Smooth muscle cell (in vitro differentiated cells): ENCODE measurements around the gene AGTR1. TPM values are rescaled to one million over a fixed set of nuclear protein-coding genes. Genes with fewer than 3 reads are reported as not detected.

Source experiments
- DNase-seq: peaks from one replicate; lab custom pipeline; 2025; ENCODE audit not compliant: unreplicated experiment; lab: John Stamatoyannopoulos, UW
- H2AFZ ChIP-seq: fragments of 200-600 bp; sonication (generic); 2 replicates; pipeline ENCODE4 v1.6.0; 2016; ENCODE audit warnings: antibody characterized with exemption, low read depth, mild to moderate bottlenecking
- H3F3A ChIP-seq: fragments of 200-600 bp; sonication (generic); 2 replicates; pipeline ENCODE4 v1.6.0; 2017; ENCODE audit warnings: antibody characterized with exemption, low read depth
- H3K27ac ChIP-seq: fragments of 200-600 bp; sonication (generic); 2 replicates; pipeline ENCODE4 v1.5.1; 2016; ENCODE audit warnings: low read depth, mild to moderate bottlenecking
- H3K27me3 ChIP-seq: fragments of 200-600 bp; sonication (generic); 2 replicates; pipeline ENCODE4 v1.6.1; 2016; ENCODE audit warnings: low read depth, mild to moderate bottlenecking
- H3K36me3 ChIP-seq: fragments of 200-600 bp; sonication (generic); 2 replicates; pipeline ENCODE4 v1.5.1; 2016; ENCODE audit warnings: low read depth
- H3K4me1 ChIP-seq: fragments of 200-600 bp; sonication (generic); 2 replicates; pipeline ENCODE4 v1.5.1; 2016; ENCODE audit warnings: low read depth
- H3K4me2 ChIP-seq: fragments of 200-600 bp; sonication (generic); 2 replicates; pipeline ENCODE4 v1.6.0; 2016; ENCODE audit warnings: mild to moderate bottlenecking
- H3K4me3 ChIP-seq: fragments of 200-600 bp; sonication (generic); 2 replicates; pipeline ENCODE4 v1.5.1; 2016; ENCODE audit warnings: mild to moderate bottlenecking
- H3K79me2 ChIP-seq: fragments of 200-600 bp; sonication (generic); 2 replicates; pipeline ENCODE4 v1.6.0; 2016; ENCODE audit warnings: low read depth, mild to moderate bottlenecking
- H3K9ac ChIP-seq: fragments of 200-600 bp; sonication (generic); 2 replicates; pipeline ENCODE4 v1.6.0; 2016; ENCODE audit warnings: low read depth
- H3K9me3 ChIP-seq: fragments of 200-600 bp; sonication (generic); replicated peaks from 2 replicates; pipeline ENCODE4 v1.5.1; 2016; ENCODE audit warnings: low read depth
- H4K20me1 ChIP-seq: fragments of 200-600 bp; sonication (generic); 2 replicates; pipeline ENCODE4 v1.6.0; 2016; ENCODE audit warnings: low read depth
- CTCF ChIP-seq: fragments of 200-600 bp; sonication (generic); IDR thresholded peaks from 2 replicates; pipeline ENCODE4 v1.5.1; 2017; ENCODE audit warnings: borderline replicate concordance, mild to moderate bottlenecking, antibody characterized with exemption; ENCODE audit not compliant: insufficient read depth, poor library complexity, severe bottlenecking
- WGBS: methylation state at CpG from one replicate; pipeline ENCODE4 v1.1.7; 2016; ENCODE audit warnings: low lambda C conversion rate; 5-methylcytosine and 5-hydroxymethylcytosine counted together
- polyA plus RNA-seq: library from polyadenylated mRNA; unstranded; fragments of >200 nt; fragmentation: Nextera tagmentation; extraction: Ambion mirVana; gene quantifications from 2 replicates; pipeline ENCODE4 v1.2.1, GENCODE V29; 2016
- total RNA-seq: library from RNA; depleted of rRNA; stranded (reverse); fragments of >200 nt; gene quantifications from 2 replicates; pipeline ENCODE4 v1.2.3, GENCODE V29; 2014

AGTR1 gene
- total and polyA plus RNA-seq, 2 experiments from 2014 or later, result 3.2 to 4.0 TPM

GRCh38 chr3:148710665-148711064, 13.0 kb downstream of the AGTR1 start:
- H3K4me3 ChIP-seq, result no peak overlapping the region
- TF ChIP-seq CTCF, result no peak
- H4K20me1 ChIP-seq, result no peaks in the 10 kb centered on the region
- H3K27ac ChIP-seq, result no peak overlapping the region
- peak overlapping the region; percentile 15 for H2AFZ ChIP-seq
- H3K4me2 ChIP-seq, result peak overlapping the region; percentile 71
- no peaks in the 10 kb centered on the region for H3K79me2 ChIP-seq
- no peaks in the 10 kb centered on the region for H3K27me3 ChIP-seq
- H3K9ac ChIP-seq, result no peak overlapping the region
- 96% methylated on average over 2 of the region's 2 CpGs for WGBS
- H3F3A ChIP-seq, result peaks cover 4% of the 10 kb centered on the region
- peaks cover 18% of the 10 kb centered on the region for H3K4me1 ChIP-seq
- H3K36me3 ChIP-seq, result no peaks in the 10 kb centered on the region
- H3K9me3 ChIP-seq, result no peaks in the 10 kb centered on the region
- DNase-seq, result no peak

- WGBS, result 73% methylated on average over 1 of the region's 1 CpG
- H4K20me1 ChIP-seq, result no peaks in the 10 kb centered on the region
- H3K4me3 ChIP-seq, result no peak overlapping the region
- no peak overlapping the region for H2AFZ ChIP-seq
- peaks cover 18% of the 10 kb centered on the region for H3K4me1 ChIP-seq
- DNase-seq, result no peak
- H3K27me3 ChIP-seq, result no peaks in the 10 kb centered on the region
- H3K27ac ChIP-seq, result peak overlapping the region; percentile 71
- peak overlapping the region; percentile 71 for H3K4me2 ChIP-seq
- no peaks in the 10 kb centered on the region for H3K9me3 ChIP-seq
- TF ChIP-seq CTCF, result no peak
- no peak overlapping the region for H3K9ac ChIP-seq
- H3K36me3 ChIP-seq, result no peaks in the 10 kb centered on the region
- peaks cover 2% of the 10 kb centered on the region for H3F3A ChIP-seq
- H3K79me2 ChIP-seq, result no peaks in the 10 kb centered on the region
Measured at GRCh38 chr3:148711981-148712666, 14.4 kb downstream of the AGTR1 start.

- 85% methylated on average over 1 of the region's 1 CpG for WGBS
- Histone ChIP-seq H3K9ac (no peak overlapping the region), H3K4me3 (no peak overlapping the region), H4K20me1 (no peaks in the 10 kb centered on the region), H3K9me3 (no peaks in the 10 kb centered on the region), H3K36me3 (no peaks in the 10 kb centered on the region), H3K79me2 (no peaks in the 10 kb centered on the region), H3K27me3 (no peaks in the 10 kb centered on the region), H3K4me2 (no peak overlapping the region), H2AFZ (no peak overlapping the region), H3F3A (no peaks in the 10 kb centered on the region), H3K4me1 (peaks cover 9% of the 10 kb centered on the region), H3K27ac (no peak overlapping the region)
- no peak for DNase-seq
- no peak for TF ChIP-seq CTCF
Measured at GRCh38 chr3:148714521-148714920, 16.8 kb downstream of the AGTR1 start.

GRCh38 chr3:148716657-148717056, 19.0 kb downstream of the AGTR1 start:
- Histone ChIP-seq H3K4me1 (peaks cover 2% of the 10 kb centered on the region), H3K27me3 (no peaks in the 10 kb centered on the region), H3K36me3 (no peaks in the 10 kb centered on the region), H3K4me3 (no peak overlapping the region), H3K9me3 (no peaks in the 10 kb centered on the region), H3K9ac (no peak overlapping the region), H3K79me2 (no peaks in the 10 kb centered on the region), H4K20me1 (no peaks in the 10 kb centered on the region), H3K27ac (no peak overlapping the region), H3F3A (no peaks in the 10 kb centered on the region), H2AFZ (no peak overlapping the region), H3K4me2 (no peak overlapping the region)
- no peak for DNase-seq
- 89% methylated on average over 1 of the region's 1 CpG for WGBS
- TF ChIP-seq CTCF, result no peak
